DOHH2 (cell line): ENCODE measurements around the gene MOK.

Experiments used
- CTCF ChIP-seq: fragments of 200-600 bp; sonication (generic); IDR thresholded peaks from one replicate; pipeline ENCODE4 v1.5.1; 2014; ENCODE audit warnings: antibody characterized with exemption, mild to moderate bottlenecking, low read depth, low read length; ENCODE audit not compliant: poor library complexity, severe bottlenecking
- EZH2phosphoT487 ChIP-seq: fragments of 200-600 bp; sonication (generic); IDR thresholded peaks from 2 replicates; pipeline ENCODE4 v1.6.1; 2017; ENCODE audit warnings: borderline replicate concordance, mild to moderate bottlenecking, antibody characterized with exemption, low read length, moderate library complexity, mixed read lengths

GRCh38 chr14:102211240-102211639, 93.7 kb downstream of the MOK start:
- TF ChIP-seq CTCF (no peak), EZH2phosphoT487 (no peak)
